ENCODE measurements around the gene FAM222A.

The FAM222A gene

DNA sequence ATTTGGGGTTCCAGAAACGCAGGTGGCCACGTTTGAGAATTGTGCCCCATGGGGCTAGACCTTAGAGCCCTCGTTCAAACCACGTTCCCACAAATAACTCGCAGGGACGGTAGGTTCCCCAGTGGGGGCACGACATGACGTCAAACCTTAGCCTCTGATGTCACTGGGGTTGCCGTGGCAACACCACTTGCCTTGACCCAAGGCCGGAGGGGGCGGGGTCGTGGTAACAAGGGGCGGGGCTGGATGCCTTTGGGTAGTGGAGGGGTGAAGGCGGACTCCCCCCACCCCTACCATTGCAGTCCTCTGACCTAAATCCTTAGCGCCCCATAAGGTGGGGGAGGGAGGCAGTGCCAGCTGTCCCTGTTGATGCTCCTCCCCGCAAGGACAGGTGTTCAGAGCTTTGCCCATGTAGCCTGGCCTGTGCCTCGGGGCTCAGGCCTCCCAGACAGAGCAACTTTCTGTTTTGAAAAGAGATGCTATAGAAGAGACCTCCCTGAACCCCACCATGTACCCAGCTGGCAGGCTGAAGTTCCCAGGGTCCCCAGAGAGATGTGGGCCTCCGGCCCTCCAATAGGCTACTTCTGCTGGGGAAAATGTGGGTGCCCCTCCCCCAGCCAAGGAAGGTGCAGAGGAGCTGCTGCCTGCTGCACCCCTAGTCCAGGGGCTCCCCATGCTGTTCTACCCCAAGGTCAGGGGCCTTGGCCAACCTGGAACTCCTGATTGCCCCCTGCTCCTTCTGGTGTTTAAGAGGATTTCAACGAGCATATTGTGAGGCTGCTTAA, 1.9 kb downstream of the FAM222A start:
- H3K27ac Mint-ChIP-seq = no peak overlapping the region
- peaks cover 4% of the 10 kb centered on the region for H3K4me1 Mint-ChIP-seq
- H3K27me3 Mint-ChIP-seq = peaks cover 12% of the 10 kb centered on the region
- H3K36me3 Mint-ChIP-seq = no peaks in the 10 kb centered on the region
- peak overlapping the region; percentile 59 for H3K4me3 Mint-ChIP-seq
- no peaks in the 10 kb centered on the region for H3K9me3 Mint-ChIP-seq

DNA sequence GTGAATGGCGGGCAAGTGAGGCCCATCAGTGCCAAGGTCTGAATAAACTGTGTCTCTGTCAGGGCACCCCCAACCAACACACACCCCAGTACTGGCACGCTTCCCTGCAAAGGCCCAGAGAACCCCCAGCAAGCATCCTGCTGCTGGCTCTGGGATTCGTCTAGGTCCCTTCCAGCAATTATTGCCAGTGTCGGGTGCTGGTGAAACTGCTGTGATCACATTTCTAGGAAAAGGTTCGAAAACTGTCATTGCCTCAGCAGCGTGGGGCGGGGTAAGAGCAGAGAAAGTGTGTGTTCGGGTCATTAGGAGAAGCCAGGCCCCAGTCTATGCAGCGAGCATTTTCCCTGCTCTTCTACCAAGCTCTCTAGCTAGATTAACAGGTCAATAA, 2.5 kb downstream of the FAM222A start:
- peaks cover 4% of the 10 kb centered on the region for H3K4me1 Mint-ChIP-seq
- no peaks in the 10 kb centered on the region for H3K36me3 Mint-ChIP-seq
- no peaks in the 10 kb centered on the region for H3K9me3 Mint-ChIP-seq
- H3K4me3 Mint-ChIP-seq = no peak overlapping the region
- no peak overlapping the region for H3K27ac Mint-ChIP-seq
- peaks cover 11% of the 10 kb centered on the region for H3K27me3 Mint-ChIP-seq

DNA sequence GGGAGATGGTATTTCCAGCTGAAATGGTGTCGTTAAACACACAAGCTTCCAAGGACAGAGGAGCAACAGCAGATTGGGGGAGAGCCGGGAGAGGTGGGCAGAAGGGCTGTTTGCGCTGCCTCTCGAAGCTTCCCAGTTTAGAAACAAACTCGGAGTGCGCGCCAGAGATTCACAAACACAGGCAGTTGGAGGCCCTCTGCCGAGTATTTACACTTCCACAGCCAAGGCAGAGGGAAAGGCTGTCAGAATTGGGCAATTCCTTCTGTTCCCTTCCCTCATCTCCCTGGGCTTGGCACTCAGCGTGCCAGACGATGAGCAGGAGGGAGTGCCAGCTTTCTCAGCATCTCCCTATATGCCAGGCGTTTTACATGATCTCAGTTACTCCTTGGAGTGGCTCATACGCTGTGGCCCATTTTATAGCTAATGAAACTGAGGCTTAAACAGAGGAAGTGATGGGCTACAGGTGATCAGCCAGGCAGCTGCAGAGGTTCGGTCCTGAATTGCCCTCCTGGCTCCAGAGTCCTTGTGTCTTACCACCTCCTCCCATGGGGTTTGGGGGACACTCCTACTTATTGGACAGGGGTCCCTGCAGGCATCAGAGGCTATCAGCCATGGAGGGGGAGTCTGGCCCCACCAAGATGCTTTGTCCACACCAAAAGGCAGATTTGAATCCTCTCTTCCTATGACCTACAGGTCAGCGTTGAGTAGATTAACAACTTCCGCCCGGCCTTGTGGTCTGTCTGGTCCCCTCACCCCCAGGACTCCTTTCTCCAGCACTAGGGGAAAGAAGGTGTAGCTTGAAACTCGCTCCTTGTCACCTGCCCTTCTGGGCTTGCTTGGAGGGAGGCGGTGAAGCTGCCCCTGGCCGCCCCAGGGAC, 3.1 kb downstream of the FAM222A start:
- H3K4me1 Mint-ChIP-seq = peaks cover 4% of the 10 kb centered on the region
- H3K4me3 Mint-ChIP-seq = no peak overlapping the region
- H3K27me3 Mint-ChIP-seq = peaks cover 11% of the 10 kb centered on the region
- no peaks in the 10 kb centered on the region for H3K9me3 Mint-ChIP-seq
- no peaks in the 10 kb centered on the region for H3K36me3 Mint-ChIP-seq
- no peak overlapping the region for H3K27ac Mint-ChIP-seq

DNA sequence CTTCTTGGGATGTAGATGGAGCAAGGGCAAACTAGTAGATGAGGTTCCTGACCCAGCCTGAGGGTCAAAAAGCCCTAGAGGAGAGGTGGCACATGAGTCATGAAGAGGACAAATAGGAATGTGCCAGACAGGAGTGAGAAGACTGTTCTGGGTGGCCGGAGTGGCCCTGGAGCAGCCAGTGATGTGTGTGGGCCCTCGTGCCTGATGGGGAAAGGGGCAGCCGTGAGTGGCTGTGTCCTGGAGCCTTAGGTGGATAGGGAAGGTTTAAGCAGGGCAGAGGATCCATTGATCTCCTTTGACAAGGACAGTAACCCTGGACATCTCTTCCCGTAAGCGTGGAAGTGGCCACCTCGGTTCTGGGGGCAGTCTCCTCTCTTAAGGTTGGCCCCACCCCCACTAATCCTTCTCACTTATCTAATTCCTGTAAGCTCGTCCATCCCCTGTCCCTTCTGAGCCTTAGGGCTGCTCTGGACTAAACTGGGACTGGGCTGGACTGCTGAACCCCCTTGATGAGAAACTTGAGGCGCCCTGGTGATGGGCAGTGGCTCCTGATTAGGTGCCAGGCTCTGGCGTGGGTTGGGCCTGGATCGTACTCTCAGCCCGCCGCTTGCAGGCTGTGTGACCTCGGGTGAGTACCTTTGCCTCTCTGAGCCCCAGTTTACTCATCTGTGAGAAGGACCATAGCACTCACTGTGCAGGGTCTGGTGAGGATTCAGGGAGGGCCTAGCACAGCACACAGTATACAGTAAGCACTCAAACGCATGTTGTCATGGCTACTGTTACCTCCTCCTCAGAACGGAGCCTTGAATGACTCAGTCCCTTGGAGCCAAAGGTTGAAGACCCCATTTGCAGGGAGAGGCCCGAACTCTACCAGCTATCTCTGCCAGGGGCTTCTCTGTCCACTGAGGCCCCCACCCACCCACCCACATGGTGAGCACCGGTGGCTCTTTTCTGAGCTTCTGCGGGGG, 4.0 kb downstream of the FAM222A start:
- Mint-ChIP-seq H3K4me3 (no peak overlapping the region), H3K9me3 (no peaks in the 10 kb centered on the region), H3K36me3 (no peaks in the 10 kb centered on the region), H3K27ac (no peak overlapping the region), H3K4me1 (peaks cover 4% of the 10 kb centered on the region), H3K27me3 (peaks cover 11% of the 10 kb centered on the region)

GRCh38 chr12:109718390-109718789, 4.8 kb downstream of the FAM222A start:
- Mint-ChIP-seq H3K27ac (no peak overlapping the region), H3K4me3 (no peak overlapping the region), H3K9me3 (no peaks in the 10 kb centered on the region), H3K4me1 (no peaks in the 10 kb centered on the region), H3K36me3 (no peaks in the 10 kb centered on the region), H3K27me3 (peaks cover 9% of the 10 kb centered on the region)

- Mint-ChIP-seq H3K4me1 (no peaks in the 10 kb centered on the region), H3K27me3 (peaks cover 9% of the 10 kb centered on the region), H3K4me3 (no peak overlapping the region), H3K9me3 (no peaks in the 10 kb centered on the region), H3K36me3 (no peaks in the 10 kb centered on the region), H3K27ac (no peak overlapping the region)
These were observed 5.7 kb downstream of the FAM222A start for GRCh38 chr12:109719123-109720022.

GRCh38 chr12:109720152-109720856, 6.7 kb downstream of the FAM222A start:
- Mint-ChIP-seq H3K27ac (no peak overlapping the region), H3K4me3 (no peak overlapping the region), H3K4me1 (no peaks in the 10 kb centered on the region), H3K36me3 (no peaks in the 10 kb centered on the region), H3K9me3 (no peaks in the 10 kb centered on the region), H3K27me3 (peaks cover 9% of the 10 kb centered on the region)

DNA sequence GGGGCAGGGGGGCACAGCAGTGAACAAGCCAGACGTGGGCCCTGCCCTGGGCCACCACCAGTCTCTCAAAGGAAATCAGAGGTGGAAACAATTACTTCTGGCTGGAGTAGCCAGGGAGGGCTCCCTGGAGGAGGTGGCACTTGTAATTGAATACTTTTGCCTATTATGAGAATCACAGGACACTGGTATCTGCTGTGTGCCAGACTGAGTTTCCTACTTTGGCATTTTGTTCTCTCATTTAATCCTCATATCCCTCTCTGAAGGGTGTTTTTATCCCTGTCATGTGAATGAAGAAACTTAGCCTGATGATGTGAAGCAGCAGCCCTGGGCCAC, 7.2 kb downstream of the FAM222A start:
- H3K27me3 Mint-ChIP-seq = peaks cover 9% of the 10 kb centered on the region
- no peaks in the 10 kb centered on the region for H3K9me3 Mint-ChIP-seq
- no peak overlapping the region for H3K4me3 Mint-ChIP-seq
- H3K27ac Mint-ChIP-seq = no peak overlapping the region
- H3K36me3 Mint-ChIP-seq = no peaks in the 10 kb centered on the region
- no peaks in the 10 kb centered on the region for H3K4me1 Mint-ChIP-seq

DNA sequence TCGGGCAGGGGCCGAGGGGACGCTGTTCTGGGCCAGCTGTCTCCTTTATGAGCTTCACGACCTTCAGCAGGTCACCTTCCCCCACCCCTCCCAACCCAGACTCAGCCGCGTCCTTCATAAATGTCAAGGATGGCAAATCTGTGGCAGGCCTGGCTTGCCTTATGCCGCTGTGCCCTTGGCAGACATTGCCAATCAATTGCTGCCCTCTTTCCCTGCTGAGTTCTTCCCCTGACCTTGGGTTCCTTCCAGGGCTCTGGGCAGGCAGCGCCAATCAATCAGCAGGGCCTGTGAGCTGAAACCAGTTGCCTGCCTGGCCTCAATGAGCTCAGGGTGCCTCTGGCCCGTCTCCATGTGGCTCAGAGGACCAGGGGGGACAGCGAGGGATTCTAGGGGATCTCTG, 7.7 kb downstream of the FAM222A start:
- H3K27me3 Mint-ChIP-seq = peaks cover 9% of the 10 kb centered on the region
- H3K4me3 Mint-ChIP-seq = no peak overlapping the region
- H3K36me3 Mint-ChIP-seq = no peaks in the 10 kb centered on the region
- no peak overlapping the region for H3K27ac Mint-ChIP-seq
- no peaks in the 10 kb centered on the region for H3K9me3 Mint-ChIP-seq
- H3K4me1 Mint-ChIP-seq = no peaks in the 10 kb centered on the region

DNA sequence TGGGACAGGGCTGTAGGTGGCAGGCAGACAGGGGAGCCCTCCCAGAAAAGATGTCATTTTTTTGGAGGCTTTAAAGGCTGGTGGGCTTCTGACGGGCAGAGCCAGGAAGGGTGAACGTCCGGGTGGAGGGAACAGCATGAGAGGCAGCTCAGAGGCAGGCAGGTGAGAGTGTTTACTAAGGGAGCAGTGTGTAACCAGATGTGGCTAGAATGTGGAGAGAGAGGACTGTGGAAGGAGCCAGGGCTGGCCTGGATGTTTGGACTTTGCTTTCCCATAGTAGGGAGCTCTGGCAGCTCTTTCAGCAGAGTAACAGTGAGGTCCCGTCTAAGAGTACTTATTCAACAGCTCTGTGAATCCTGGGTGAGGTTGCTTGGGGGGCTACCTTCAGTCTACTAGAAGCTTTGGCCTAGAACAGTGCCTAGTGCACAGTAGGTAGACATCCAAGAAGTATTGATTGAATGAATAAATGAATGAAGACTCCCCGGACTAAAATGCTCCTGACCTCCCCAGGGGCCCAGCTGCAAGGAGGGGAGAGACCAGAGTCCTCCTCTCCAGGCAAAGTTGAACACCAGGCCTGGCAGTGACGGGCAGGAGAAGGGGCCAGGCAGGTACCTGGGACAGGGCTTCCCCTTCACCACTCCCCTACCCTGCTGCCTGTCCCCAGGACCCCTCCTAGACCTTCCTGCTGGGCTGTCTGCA, 8.5 kb downstream of the FAM222A start:
- Mint-ChIP-seq H3K36me3 (no peaks in the 10 kb centered on the region), H3K27me3 (peaks cover 7% of the 10 kb centered on the region), H3K27ac (no peak overlapping the region), H3K4me3 (no peak overlapping the region), H3K9me3 (no peaks in the 10 kb centered on the region), H3K4me1 (no peaks in the 10 kb centered on the region)

DNA sequence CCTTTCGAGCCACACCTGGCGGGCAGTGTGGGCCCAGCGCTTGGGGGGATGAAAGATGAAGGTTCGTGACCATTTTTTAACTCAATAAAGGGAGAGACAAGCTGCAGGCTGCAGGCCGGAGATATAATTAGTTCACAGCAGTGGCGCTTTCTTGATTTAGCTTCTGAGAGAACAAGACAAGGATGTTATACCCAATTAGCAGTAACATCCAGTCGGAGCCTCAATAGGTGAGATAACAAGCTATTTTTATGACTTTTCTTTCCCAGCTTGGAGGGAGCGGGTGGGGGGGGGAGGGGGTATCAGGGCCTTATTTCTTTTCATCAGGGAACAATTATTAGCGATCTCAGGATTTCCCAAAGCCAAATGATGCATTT, 9.1 kb downstream of the FAM222A start:
- Mint-ChIP-seq H3K27me3 (peaks cover 2% of the 10 kb centered on the region), H3K4me3 (no peak overlapping the region), H3K27ac (no peak overlapping the region), H3K4me1 (peaks cover 1% of the 10 kb centered on the region), H3K36me3 (no peaks in the 10 kb centered on the region), H3K9me3 (no peaks in the 10 kb centered on the region)

- Mint-ChIP-seq H3K9me3 (no peaks in the 10 kb centered on the region), H3K4me3 (no peak overlapping the region), H3K27me3 (peaks cover 2% of the 10 kb centered on the region), H3K36me3 (no peaks in the 10 kb centered on the region), H3K27ac (no peak overlapping the region), H3K4me1 (peaks cover 5% of the 10 kb centered on the region)
These were observed 9.8 kb downstream of the FAM222A start for GRCh38 chr12:109723311-109723881.

GRCh38 chr12:109724321-109724892, 10.8 kb downstream of the FAM222A start:
- no peaks in the 10 kb centered on the region for H3K9me3 Mint-ChIP-seq
- H3K27ac Mint-ChIP-seq = no peak overlapping the region
- H3K4me3 Mint-ChIP-seq = no peak overlapping the region
- no peaks in the 10 kb centered on the region for H3K36me3 Mint-ChIP-seq
- no peaks in the 10 kb centered on the region for H3K27me3 Mint-ChIP-seq
- peaks cover 5% of the 10 kb centered on the region for H3K4me1 Mint-ChIP-seq

All from activated naive CD4-positive, alpha-beta T cell treated with anti-CD3 and anti-CD28 coated beads, Interleukin-2, amount 50 U/mL, for 24 hours (primary cell).